Measurements from ENCODE around the gene RGS5.

The RGS5 gene

DNA sequence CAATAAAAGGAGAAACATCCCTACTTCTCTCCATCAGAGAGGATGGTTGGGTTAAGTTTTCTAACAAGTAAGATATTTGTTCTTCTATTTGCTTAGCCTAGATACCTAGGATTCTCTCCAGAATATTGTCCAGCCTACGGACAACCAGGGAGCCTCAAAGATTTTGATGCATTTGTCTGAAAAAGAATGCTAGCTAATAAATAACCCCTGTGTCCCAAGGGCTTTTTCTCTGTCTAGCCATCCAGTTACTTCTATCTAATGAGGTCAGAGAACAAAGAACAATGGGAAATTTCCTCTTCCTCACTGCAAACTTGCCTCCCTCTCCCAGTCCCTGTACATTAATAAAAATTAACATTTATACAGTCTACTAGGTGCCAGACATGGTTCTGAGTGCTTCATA, 810 bp downstream of the RGS5 start:
- no peaks in the 10 kb centered on the region for H3K36me3 ChIP-seq (ENCODE audit: insufficient read depth, low read length)
- H3K4me1 ChIP-seq (ENCODE audit: insufficient read depth, low read length) = peaks cover 13% of the 10 kb centered on the region; the same call in 1 of the 2 replicates
- H3K9me3 ChIP-seq (ENCODE audit: control insufficient read depth, insufficient read depth, low read length) = no peaks in the 10 kb centered on the region
- no peak overlapping the region for H3K9ac ChIP-seq (ENCODE audit: low read depth, low read length)

DNA sequence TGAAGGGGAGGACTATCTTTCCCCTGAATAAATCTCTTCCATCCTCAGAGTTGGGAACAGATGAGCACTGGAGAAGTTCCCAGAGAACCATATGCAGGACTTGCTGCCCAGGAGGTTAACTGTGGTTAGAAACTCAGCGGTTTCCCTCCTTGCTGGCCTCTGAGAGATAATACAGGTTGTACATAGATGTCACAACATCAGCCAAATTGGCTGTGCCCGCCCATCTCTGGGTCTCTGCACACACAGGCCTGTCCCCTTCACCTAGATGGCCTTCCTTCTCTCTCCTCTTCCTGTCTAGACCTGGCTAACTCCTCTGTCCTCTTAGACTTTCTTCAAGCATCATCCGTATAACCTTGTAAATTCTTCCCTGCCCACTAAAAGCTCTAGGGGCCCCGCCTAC, 5.7 kb downstream of the RGS5 start:
- peaks cover 14% of the 10 kb centered on the region for H3K4me1 ChIP-seq (ENCODE audit: insufficient read depth, low read length)
- H3K36me3 ChIP-seq (ENCODE audit: insufficient read depth, low read length) = no peaks in the 10 kb centered on the region
- no peak overlapping the region for H3K9ac ChIP-seq (ENCODE audit: low read depth, low read length)
- no peaks in the 10 kb centered on the region for H3K9me3 ChIP-seq (ENCODE audit: control insufficient read depth, insufficient read depth, low read length)

DNA sequence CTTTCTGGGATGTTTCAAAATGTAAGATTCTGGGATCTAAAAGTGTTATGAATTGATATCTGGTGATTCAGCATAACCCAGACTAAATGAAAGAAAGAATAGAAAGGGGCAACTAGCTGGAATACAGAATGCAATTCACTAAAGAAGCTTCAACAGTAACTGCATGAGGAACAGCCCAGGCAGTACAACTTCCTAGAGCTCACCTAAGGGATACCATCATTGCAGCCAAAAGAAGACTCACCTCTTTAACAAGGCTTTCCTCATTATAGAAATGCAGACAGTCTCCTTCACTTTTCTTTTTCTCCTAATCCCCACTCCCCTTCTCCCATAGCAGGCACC, 6.3 kb downstream of the RGS5 start:
- peaks cover 14% of the 10 kb centered on the region for H3K4me1 ChIP-seq (ENCODE audit: insufficient read depth, low read length)
- no peaks in the 10 kb centered on the region for H3K36me3 ChIP-seq (ENCODE audit: insufficient read depth, low read length)
- H3K9ac ChIP-seq (ENCODE audit: low read depth, low read length) = no peak overlapping the region
- no peaks in the 10 kb centered on the region for H3K9me3 ChIP-seq (ENCODE audit: control insufficient read depth, insufficient read depth, low read length)

DNA sequence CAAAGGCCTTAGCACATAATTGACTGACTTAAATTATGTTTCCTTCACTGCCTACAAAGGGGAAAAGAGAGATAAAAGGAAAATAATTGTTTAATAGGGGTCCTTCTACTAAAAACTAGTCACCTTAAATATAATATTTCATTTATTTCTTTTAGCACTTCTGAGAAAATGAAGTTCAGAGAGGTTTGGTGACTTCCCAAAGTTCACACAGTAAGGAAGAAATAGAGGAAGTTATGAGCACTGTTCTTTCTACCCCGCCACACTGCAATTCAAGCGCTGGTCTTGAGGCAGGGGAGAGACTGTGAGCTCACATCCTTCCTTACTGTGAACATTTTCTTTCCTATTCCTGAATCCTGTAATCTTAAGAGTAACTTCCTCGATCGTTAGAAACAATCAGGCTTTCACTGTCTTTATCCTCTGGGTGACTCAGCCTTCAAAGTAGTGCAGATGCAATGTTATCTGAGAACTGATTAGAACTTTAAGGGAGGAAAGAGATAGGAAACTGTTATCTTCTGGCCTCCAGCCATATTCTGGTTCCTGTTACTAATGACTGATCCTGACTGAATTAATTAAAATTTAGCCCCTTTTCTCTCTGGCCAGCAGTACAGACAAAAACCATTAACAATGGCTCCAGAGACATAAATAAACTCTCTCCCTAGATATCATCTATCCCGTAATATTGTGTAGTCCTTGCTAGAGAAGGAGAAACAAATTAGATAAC, 6.8 kb downstream of the RGS5 start:
- no peaks in the 10 kb centered on the region for H3K9me3 ChIP-seq (ENCODE audit: control insufficient read depth, insufficient read depth, low read length)
- H3K9ac ChIP-seq (ENCODE audit: low read depth, low read length) = no peak overlapping the region
- H3K36me3 ChIP-seq (ENCODE audit: insufficient read depth, low read length) = no peaks in the 10 kb centered on the region
- peaks cover 14% of the 10 kb centered on the region for H3K4me1 ChIP-seq (ENCODE audit: insufficient read depth, low read length)

DNA sequence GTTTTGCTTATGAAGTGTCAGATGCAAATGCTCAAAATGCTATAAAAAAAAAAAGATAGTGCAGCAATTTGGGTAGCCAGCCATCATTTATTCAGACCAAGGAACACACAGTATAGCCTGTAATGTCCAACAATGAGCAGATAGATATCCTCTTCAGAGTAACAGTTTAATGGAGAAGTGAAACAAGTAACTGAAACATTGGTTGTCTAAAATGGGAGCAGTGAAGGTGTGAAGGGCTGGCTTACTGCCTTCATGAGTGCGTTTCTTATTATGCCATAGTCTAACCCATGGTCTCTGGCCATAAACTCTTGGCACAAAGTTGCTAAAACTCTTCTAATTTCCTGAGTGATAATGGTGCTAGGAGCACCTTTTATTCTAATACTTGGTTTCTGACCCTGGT, 11.4 kb downstream of the RGS5 start:
- H3K4me1 ChIP-seq (ENCODE audit: insufficient read depth, low read length) = peaks cover 3% of the 10 kb centered on the region
- no peak overlapping the region for H3K9ac ChIP-seq (ENCODE audit: low read depth, low read length)
- no peaks in the 10 kb centered on the region for H3K9me3 ChIP-seq (ENCODE audit: control insufficient read depth, insufficient read depth, low read length)
- H3K36me3 ChIP-seq (ENCODE audit: insufficient read depth, low read length) = no peaks in the 10 kb centered on the region

DNA sequence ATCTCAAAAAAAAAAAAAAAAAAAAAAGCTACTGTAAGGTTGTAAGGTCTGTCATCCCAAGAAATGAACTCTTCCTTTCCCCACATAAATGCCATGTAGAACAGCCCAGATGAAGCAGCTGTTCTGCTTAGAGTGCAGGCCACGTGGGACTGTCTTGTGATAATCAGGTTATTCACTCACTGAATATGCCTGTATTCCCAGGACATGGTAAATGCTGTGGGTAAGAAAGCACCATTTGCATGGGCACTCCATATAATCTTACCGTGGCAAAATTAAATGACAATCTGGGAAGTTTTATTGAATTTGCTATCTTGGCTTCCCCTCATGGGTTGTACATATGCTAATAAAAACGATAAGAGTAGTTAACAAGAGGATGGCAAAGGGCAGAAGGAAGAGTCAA, 13.8 kb downstream of the RGS5 start:
- Histone ChIP-seq H3K9ac (ENCODE audit: low read depth, low read length) (no peak overlapping the region), H3K36me3 (ENCODE audit: insufficient read depth, low read length) (no peaks in the 10 kb centered on the region; the same call in 1 of the 2 replicates), H3K9me3 (ENCODE audit: control insufficient read depth, insufficient read depth, low read length) (no peaks in the 10 kb centered on the region), H3K4me1 (ENCODE audit: insufficient read depth, low read length) (no peaks in the 10 kb centered on the region)

DNA sequence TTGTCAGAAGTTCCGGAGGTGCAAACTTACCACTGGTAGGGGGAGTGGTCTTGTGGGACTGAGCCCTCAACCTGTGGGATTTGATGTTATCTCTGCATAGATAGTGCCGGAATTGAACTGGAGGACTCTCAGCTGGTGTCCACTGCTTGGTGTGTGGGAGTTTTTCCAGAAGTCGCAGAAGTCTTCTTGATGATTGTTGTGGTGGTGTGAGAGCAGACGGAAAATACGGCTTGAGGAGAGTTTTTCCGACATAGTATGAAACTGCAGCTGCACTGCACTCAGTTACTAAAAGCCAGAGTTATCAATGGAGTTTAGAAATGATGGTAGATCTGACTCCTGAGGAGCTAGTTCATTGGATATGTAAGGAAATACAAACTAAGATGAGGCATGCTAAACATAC, 14.9 kb downstream of the RGS5 start:
- Histone ChIP-seq H3K9ac (ENCODE audit: low read depth, low read length) (no peak overlapping the region), H3K4me1 (ENCODE audit: insufficient read depth, low read length) (no peaks in the 10 kb centered on the region), H3K9me3 (ENCODE audit: control insufficient read depth, insufficient read depth, low read length) (no peaks in the 10 kb centered on the region), H3K36me3 (ENCODE audit: insufficient read depth, low read length) (no peaks in the 10 kb centered on the region; the same call in 1 of the 2 replicates)

DNA sequence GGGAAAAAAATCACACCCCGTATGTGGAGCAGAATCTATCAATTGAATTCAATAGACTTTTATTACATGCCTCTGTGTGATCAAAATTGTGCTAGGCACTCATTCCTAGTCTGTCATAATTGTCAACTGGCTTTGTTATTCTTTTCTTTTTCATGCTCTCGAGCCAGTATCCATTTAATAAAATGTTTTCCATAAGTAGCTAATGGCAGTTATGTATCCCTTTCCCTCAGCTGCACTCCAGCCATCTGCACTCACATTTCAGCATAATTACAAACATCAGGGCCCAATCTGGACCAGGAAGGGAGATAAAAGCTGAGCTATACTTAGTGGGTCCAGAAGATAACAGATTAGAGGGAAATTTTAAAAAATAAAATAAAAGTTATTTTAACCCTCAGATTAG, 15.9 kb downstream of the RGS5 start:
- H3K4me1 ChIP-seq (ENCODE audit: insufficient read depth, low read length) = no peaks in the 10 kb centered on the region
- H3K36me3 ChIP-seq (ENCODE audit: insufficient read depth, low read length) = no peaks in the 10 kb centered on the region; the same call in 1 of the 2 replicates
- H3K9ac ChIP-seq (ENCODE audit: low read depth, low read length) = no peak overlapping the region
- no peaks in the 10 kb centered on the region for H3K9me3 ChIP-seq (ENCODE audit: control insufficient read depth, insufficient read depth, low read length)

DNA sequence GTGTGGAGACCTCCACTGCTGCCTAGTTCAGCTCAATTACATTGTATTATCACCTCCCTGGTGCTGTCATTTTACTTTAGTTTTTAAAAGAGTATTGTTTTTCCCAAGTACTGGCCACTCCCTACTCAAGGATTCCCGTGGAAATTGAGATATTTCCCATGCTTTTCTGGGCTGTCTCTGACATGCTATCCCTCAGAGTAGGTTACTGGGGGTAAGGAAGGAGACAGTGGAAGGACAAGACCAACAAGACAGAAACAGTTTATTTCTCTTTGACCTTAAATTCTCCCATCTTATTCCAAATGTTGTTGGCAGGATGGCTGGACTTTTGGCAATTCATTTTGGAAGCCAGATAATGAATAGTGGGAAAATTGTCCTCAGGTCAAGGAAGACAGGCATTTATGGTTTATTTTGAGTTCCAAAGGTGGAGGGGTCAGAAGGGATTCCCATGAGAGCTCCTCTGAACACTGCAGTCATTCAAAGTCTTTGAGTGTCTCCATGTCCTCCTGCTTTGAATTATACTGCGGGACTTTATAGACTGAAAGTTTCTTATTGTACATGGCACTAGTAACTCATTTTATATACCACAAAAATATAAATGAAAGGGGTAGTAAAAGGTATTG, 20.3 kb downstream of the RGS5 start:
- no peaks in the 10 kb centered on the region for H3K4me1 ChIP-seq (ENCODE audit: insufficient read depth, low read length)
- H3K9ac ChIP-seq (ENCODE audit: low read depth, low read length) = no peak overlapping the region
- no peaks in the 10 kb centered on the region; the same call in 1 of the 2 replicates for H3K36me3 ChIP-seq (ENCODE audit: insufficient read depth, low read length)
- H3K9me3 ChIP-seq (ENCODE audit: control insufficient read depth, insufficient read depth, low read length) = no peaks in the 10 kb centered on the region

DNA sequence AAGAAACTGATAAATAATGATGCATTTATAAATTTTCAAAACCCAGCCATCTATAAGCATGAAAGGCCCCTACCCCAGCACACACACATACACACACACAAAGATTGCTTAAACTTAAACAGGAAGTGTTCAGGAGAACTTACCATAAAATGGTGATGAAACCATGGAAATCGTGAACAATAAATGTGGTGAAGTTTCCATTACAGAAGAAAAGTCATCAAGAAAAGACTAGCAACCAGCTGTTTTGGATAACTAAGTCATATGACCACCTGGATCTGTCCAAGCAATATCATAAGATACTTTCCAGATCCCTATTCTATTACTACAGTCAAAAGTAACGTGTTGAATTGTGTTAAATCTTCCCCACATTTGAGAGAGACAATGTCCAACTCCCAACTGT, 24.1 kb downstream of the RGS5 start:
- no peak overlapping the region for H3K9ac ChIP-seq (ENCODE audit: low read depth, low read length)
- H3K9me3 ChIP-seq (ENCODE audit: control insufficient read depth, insufficient read depth, low read length) = no peaks in the 10 kb centered on the region
- no peaks in the 10 kb centered on the region for H3K4me1 ChIP-seq (ENCODE audit: insufficient read depth, low read length)
- H3K36me3 ChIP-seq (ENCODE audit: insufficient read depth, low read length) = no peaks in the 10 kb centered on the region

DNA sequence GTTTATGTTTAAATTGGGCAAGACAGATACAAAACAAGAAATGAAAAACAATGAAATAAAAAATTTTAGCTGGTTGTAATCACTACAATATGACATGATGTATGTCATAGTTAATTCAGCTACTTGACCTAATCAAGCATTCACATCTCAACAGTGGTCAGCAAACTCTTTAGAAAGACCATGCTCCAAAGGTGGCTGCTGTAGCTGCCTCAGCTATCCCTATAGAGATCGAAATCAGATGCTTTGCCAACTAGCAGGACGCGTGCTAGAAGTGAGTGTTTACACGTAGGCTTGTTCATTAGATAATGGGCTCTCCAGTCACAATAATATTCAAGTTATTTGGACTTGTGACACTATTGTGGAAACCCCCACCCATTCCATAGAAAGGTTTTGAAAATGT, 25.9 kb downstream of the RGS5 start:
- no peaks in the 10 kb centered on the region for H3K36me3 ChIP-seq (ENCODE audit: insufficient read depth, low read length)
- no peaks in the 10 kb centered on the region for H3K4me1 ChIP-seq (ENCODE audit: insufficient read depth, low read length)
- no peaks in the 10 kb centered on the region for H3K9me3 ChIP-seq (ENCODE audit: control insufficient read depth, insufficient read depth, low read length)
- H3K9ac ChIP-seq (ENCODE audit: low read depth, low read length) = no peak overlapping the region

DNA sequence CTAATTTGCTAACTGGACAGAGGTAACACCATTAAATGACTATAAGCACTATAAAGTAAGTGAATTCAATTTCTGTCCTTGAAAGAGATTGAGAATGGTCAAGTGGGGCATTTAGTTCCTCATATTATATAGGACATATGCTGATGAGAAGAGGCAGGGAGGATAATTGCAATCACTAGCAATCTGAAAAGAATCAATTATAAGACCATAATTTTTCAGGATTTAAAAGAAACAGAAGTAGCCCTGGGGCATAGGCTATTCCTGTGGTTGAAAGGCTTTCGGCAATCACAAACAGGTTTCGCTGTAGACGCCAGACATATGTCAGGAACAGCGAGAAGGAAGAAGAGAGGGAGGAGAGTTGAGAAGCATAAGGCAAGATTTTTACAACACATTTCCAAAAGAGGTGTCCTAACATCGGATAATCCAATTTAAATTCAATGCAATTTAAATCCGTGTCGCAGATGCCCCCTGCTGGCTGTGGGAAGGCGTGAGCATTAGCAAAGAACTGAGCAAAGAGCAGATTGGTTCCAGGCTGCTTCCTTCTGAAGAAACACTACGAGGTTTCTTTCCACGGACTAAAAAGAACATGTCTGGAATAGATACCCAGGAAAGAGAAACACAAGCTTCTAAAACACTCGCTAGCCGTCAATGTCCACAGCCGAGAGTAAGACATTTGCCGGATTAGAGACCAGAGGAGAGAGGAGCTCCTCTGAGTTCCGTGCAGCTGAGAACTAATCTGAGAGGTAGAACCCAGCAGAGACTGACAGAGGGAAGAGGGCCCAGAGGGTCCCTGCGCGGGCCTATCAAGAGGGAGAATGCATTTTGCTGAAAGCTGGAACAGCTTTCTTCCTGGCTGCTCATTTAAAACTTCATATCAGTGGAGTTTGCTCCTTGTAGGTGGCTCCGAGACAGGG, 27.9 kb downstream of the RGS5 start:
- Histone ChIP-seq H3K9ac (ENCODE audit: low read depth, low read length) (no peak overlapping the region), H3K36me3 (ENCODE audit: insufficient read depth, low read length) (no peaks in the 10 kb centered on the region), H3K4me1 (ENCODE audit: insufficient read depth, low read length) (no peaks in the 10 kb centered on the region), H3K9me3 (ENCODE audit: control insufficient read depth, insufficient read depth, low read length) (no peaks in the 10 kb centered on the region)

DNA sequence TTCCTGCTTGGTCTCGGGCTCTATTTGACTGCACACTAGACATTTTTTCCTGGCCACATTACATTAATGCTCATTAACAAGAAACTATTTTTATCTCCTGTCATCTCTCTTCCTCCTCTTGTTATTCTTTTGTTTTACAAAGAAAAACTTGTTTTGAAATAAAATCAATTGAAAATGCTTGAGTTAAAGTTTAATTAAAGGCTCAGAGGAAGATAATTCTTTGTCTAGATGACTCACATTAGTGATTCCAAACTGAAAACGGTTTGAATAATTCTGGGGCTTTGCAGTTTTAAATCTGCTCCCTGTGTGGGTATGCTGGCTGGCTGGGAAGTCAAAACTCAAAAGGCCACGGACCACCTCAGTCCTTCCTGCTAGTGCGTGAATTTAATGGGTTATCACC, 29.6 kb downstream of the RGS5 start:
- Histone ChIP-seq H3K9ac (ENCODE audit: low read depth, low read length) (no peak overlapping the region), H3K9me3 (ENCODE audit: control insufficient read depth, insufficient read depth, low read length) (no peaks in the 10 kb centered on the region), H3K36me3 (ENCODE audit: insufficient read depth, low read length) (no peaks in the 10 kb centered on the region), H3K4me1 (ENCODE audit: insufficient read depth, low read length) (no peaks in the 10 kb centered on the region; the same call in 1 of the 2 replicates)

DNA sequence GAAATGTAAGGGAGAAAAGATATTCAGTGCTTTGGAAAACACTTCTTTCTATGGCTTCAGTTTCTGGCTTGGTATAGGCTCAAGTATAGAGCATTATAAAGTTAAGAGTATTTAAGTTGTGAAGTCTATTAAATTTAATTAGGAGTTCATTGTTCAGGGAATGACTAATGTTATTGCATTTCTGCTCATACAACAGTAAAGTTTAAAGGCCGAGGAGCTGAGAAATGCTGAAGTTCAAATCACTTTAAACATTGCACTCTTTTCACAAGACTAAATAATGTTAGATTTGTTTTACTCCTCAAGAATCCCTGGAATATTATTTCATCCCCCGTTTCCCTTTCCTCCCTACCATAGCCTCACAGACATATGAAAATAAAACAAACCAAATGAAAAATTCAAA, 30.1 kb downstream of the RGS5 start:
- Histone ChIP-seq H3K9ac (ENCODE audit: low read depth, low read length) (no peak overlapping the region), H3K36me3 (ENCODE audit: insufficient read depth, low read length) (no peaks in the 10 kb centered on the region), H3K4me1 (ENCODE audit: insufficient read depth, low read length) (no peaks in the 10 kb centered on the region; the same call in 1 of the 2 replicates), H3K9me3 (ENCODE audit: control insufficient read depth, insufficient read depth, low read length) (no peaks in the 10 kb centered on the region)

DNA sequence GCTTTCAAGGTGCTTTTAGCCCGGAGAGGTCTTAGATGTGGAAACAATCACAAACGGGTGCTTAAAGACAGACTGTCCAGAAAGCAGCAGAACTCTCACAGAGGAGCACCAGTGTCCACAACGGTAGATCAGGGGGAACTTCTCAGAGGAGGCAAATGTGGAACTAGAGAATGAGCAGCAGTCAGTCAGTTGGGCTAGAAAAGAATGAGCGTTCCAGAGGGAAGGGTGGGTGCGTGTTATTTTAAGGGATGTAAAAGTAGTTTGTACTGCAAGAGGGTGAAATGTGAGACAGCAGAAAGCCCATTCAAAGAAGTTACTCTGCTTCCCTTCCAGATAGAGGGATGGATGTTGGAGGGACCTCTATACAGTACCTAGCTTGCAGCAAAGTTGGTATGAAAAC, 30.9 kb downstream of the RGS5 start:
- no peak overlapping the region for H3K9ac ChIP-seq (ENCODE audit: low read depth, low read length)
- no peaks in the 10 kb centered on the region for H3K9me3 ChIP-seq (ENCODE audit: control insufficient read depth, insufficient read depth, low read length)
- H3K36me3 ChIP-seq (ENCODE audit: insufficient read depth, low read length) = no peaks in the 10 kb centered on the region
- peaks cover 6% of the 10 kb centered on the region for H3K4me1 ChIP-seq (ENCODE audit: insufficient read depth, low read length)

All from ES-I3 (cell line).